ENCODE measurements around the gene SYNPO2. TPM values are rescaled to one million over a fixed set of nuclear protein-coding genes. Genes with fewer than 3 reads are reported as not detected.

SYNPO2 gene
- total RNA-seq, 1 experiment from 2014 or later, result 0.26 TPM

- no peaks in the 10 kb centered on the region for H3K9me3 ChIP-seq (ENCODE audit: low read depth, low read length, poor library complexity, severe bottlenecking)
- POLR2A ChIA-PET (ENCODE audit: low non-redundant PET), result interaction anchor here (0.7 kb wide), 1 partner anchor 24 kb away, joined by 3 read pairs; no protein-coding TSS in a partner anchor
- TF ChIP-seq EZH2 (IDR thresholded peaks at IDR 0.05; ENCODE audit: borderline replicate concordance, low read depth, low read length, poor library complexity, severe bottlenecking), result no peak
- TF ChIP-seq, protein P1, sequence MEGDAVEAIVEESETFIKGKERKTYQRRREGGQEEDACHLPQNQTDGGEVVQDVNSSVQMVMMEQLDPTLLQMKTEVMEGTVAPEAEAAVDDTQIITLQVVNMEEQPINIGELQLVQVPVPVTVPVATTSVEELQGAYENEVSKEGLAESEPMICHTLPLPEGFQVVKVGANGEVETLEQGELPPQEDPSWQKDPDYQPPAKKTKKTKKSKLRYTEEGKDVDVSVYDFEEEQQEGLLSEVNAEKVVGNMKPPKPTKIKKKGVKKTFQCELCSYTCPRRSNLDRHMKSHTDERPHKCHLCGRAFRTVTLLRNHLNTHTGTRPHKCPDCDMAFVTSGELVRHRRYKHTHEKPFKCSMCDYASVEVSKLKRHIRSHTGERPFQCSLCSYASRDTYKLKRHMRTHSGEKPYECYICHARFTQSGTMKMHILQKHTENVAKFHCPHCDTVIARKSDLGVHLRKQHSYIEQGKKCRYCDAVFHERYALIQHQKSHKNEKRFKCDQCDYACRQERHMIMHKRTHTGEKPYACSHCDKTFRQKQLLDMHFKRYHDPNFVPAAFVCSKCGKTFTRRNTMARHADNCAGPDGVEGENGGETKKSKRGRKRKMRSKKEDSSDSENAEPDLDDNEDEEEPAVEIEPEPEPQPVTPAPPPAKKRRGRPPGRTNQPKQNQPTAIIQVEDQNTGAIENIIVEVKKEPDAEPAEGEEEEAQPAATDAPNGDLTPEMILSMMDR (conservative IDR thresholded peaks at IDR 0.05; ENCODE audit: low read depth, low read length), result no peak
- H3K4me1 ChIP-seq (ENCODE audit: insufficient read depth, low read length, poor library complexity, severe bottlenecking), result no peaks in the 10 kb centered on the region
- no peaks in the 10 kb centered on the region for H3K27me3 ChIP-seq (replicated peaks; ENCODE audit: insufficient read depth, low read depth, low read length, poor library complexity)
- BruUV-seq (replicated peaks), result no TSS peak
- intact Hi-C loops (cut with micrococcal nuclease; ENCODE audit: unreplicated experiment), result no loop called here
- no peak overlapping the region for H3K27ac ChIP-seq (ENCODE audit: low read depth, low read length, poor library complexity, severe bottlenecking)
- DNase-seq (ENCODE audit: low spot score), result no peak
- no peak overlapping the region for H3K4me3 ChIP-seq (ENCODE audit: low read depth, low read length, poor library complexity, severe bottlenecking)
- no peaks in the 10 kb centered on the region for H3K36me3 ChIP-seq (ENCODE audit: insufficient read depth, low read length, poor library complexity, severe bottlenecking)
- CTCF ChIA-PET, result no interaction called here
Measured at GRCh38 chr4:118842055-118842454, 46.6 kb upstream of the SYNPO2 start.

GRCh38 chr4:118843237-118843636, 45.4 kb upstream of the SYNPO2 start:
- ChIA-PET CTCF (no interaction called here), POLR2A (ENCODE audit: low non-redundant PET) (no interaction called here)
- no TSS peak for BruUV-seq (replicated peaks)
- DNase-seq (ENCODE audit: low spot score), result no peak
- no peaks in the 10 kb centered on the region for H3K36me3 ChIP-seq (ENCODE audit: insufficient read depth, low read length, poor library complexity, severe bottlenecking)
- H3K27me3 ChIP-seq (replicated peaks; ENCODE audit: insufficient read depth, low read depth, low read length, poor library complexity), result no peaks in the 10 kb centered on the region
- H3K9me3 ChIP-seq (ENCODE audit: low read depth, low read length, poor library complexity, severe bottlenecking), result no peaks in the 10 kb centered on the region
- H3K4me3 ChIP-seq (ENCODE audit: low read depth, low read length, poor library complexity, severe bottlenecking), result no peak overlapping the region
- TF ChIP-seq, protein P1 (conservative IDR thresholded peaks at IDR 0.05; ENCODE audit: low read depth, low read length), result no peak
- TF ChIP-seq EZH2 (IDR thresholded peaks at IDR 0.05; ENCODE audit: borderline replicate concordance, low read depth, low read length, poor library complexity, severe bottlenecking), result no peak
- H3K27ac ChIP-seq (ENCODE audit: low read depth, low read length, poor library complexity, severe bottlenecking), result no peak overlapping the region
- no peaks in the 10 kb centered on the region for H3K4me1 ChIP-seq (ENCODE audit: insufficient read depth, low read length, poor library complexity, severe bottlenecking)
- intact Hi-C loops (cut with micrococcal nuclease; ENCODE audit: unreplicated experiment), result no loop called here

GRCh38 chr4:118845552-118846050, 43.1 kb upstream of the SYNPO2 start:
- H3K27ac ChIP-seq (ENCODE audit: low read depth, low read length, poor library complexity, severe bottlenecking), result no peak overlapping the region
- ChIA-PET CTCF (no interaction called here), POLR2A (ENCODE audit: low non-redundant PET) (no interaction called here)
- no peaks in the 10 kb centered on the region for H3K9me3 ChIP-seq (ENCODE audit: low read depth, low read length, poor library complexity, severe bottlenecking)
- no peak for TF ChIP-seq EZH2 (IDR thresholded peaks at IDR 0.05; ENCODE audit: borderline replicate concordance, low read depth, low read length, poor library complexity, severe bottlenecking)
- TF ChIP-seq, protein P1 (conservative IDR thresholded peaks at IDR 0.05; ENCODE audit: low read depth, low read length), result no peak
- H3K27me3 ChIP-seq (replicated peaks; ENCODE audit: insufficient read depth, low read depth, low read length, poor library complexity), result no peaks in the 10 kb centered on the region
- intact Hi-C loops (cut with micrococcal nuclease; ENCODE audit: unreplicated experiment), result no loop called here
- H3K4me1 ChIP-seq (ENCODE audit: insufficient read depth, low read length, poor library complexity, severe bottlenecking), result no peaks in the 10 kb centered on the region
- DNase-seq (ENCODE audit: low spot score), result no peak
- no peaks in the 10 kb centered on the region for H3K36me3 ChIP-seq (ENCODE audit: insufficient read depth, low read length, poor library complexity, severe bottlenecking)
- BruUV-seq (replicated peaks), result no TSS peak
- no peak overlapping the region for H3K4me3 ChIP-seq (ENCODE audit: low read depth, low read length, poor library complexity, severe bottlenecking)

Data from A673 (cell line).